Measurements from ENCODE around the gene TMEM80.

Gene TMEM80

DNA sequence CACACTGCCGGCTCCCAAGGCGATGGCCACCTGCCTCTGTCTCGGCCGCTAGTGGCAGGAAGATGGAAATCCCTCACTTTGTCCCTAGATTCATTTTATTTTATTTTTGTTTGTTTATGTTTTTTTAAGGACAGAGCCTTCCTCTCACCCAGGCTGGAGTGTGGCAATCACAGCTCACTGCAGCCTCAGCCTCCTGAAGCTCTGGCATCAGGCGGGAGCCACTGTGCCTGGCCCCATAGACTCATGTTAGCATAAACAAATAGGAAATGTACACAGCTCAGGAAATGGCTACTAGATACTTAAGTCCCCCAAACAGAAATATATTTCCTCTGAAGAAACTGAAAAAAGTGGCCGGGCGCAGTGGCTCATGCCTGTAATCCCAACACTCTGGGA lies 3.5 kb downstream of the TMEM80 start:
- DNase-seq (ENCODE audit: extremely low read depth in 1 of 2, low read depth in 1 of 2): no peak

DNA sequence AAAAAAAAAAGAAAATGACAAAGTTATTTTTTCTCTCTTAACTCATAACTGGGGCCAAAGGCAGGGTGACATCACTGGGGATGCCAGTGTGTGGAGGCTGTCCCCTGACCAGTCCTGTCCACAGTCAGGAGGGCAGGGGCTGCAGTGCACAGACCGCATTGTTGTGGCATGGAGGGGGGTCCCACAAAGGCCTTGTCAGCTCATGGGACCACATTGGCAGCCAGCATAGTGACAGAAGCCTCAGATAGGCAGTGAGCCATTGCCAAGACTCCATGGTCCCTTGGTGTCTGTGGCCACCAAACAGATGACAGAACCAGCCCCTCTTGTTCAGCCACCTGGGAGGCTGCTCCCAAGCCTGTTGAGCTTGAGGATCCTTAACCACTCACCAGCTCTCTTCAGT lies 4.1 kb downstream of the TMEM80 start:
- no peak for DNase-seq (ENCODE audit: extremely low read depth in 1 of 2, low read depth in 1 of 2)

DNA sequence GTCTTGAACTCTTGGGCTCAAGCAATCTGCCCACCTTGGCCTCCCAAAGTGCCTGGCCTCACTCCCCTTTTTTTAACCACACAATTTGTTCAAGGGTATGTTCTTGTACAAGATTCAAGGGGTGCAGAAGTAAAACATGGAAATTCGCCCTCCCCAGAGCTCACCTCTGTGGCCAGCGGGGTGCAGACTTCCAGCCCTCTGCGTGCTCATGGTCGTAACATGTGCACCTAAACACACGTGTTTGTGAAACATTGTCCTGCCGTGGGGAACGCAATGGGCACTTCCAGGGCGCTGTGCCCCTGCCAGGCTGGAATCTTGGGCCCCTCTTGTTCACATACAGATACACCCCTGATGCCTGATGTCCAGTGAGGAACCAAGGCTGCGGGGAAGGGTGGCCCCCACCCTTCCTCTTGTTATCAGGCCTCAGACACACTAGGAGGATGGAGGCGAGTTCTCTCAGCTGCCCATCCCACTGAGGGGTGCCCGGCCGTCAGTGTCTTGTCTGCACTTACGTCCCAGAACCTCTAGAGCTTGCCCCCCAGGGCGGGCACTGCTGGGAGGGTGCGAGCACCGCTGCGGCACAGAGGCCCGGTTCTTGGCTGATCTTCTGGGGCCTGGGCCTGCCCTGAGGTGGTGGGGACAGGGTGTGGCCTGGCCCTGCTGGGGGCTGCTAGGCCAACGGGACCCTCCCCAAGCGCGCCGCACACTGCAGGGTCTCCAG lies 6.3 kb downstream of the TMEM80 start:
- no peak for DNase-seq (ENCODE audit: extremely low read depth in 1 of 2, low read depth in 1 of 2)

DNA sequence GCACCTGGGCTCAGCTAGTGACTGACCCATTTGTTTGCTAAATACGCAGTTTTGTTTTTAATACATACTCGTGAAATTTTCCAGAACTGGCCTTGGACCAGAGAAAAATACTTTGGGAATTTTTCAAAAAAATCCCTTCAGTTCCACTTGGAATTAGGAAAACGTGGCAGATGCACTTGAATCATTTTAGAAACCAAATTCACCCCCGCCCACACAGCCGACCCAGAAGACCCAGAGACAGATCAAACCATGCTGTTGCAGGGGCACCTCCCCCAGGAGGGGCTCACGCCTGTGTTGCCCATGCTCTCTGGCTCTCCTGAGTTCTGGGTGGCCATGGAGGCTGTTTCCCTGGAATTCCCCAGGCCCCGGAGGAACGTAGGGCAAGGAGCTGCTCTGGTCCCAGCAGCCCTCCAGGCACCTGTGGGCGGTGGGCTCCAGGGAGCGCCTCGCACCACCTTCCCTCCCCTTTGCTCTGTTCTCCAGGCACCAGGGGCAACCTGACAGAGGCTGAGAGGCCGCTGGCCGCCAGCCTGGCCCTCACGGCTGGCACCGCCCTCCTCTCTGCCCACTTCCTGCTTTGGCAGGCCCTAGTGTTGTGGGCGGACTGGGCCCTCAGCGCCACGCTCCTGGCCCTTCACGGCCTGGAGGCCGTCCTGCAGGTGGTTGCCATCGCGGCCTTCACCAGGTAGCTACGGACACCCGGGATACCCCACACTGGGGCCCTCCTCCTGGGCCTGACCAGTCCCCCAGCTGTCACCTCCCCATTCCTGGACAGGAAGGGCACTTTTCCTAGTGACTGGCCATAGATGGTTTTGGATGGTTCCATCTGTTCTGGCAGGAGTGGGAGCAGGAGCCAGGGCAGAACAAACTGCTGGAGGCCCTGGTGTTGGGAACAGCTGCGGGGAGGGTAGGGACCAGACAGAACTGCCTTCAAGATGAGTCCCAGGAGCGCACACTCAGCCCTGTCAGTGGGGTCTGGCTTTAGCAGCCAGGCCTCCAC lies 7.1 kb downstream of the TMEM80 start:
- DNase-seq (ENCODE audit: extremely low read depth in 1 of 2, low read depth in 1 of 2): no peak

DNA sequence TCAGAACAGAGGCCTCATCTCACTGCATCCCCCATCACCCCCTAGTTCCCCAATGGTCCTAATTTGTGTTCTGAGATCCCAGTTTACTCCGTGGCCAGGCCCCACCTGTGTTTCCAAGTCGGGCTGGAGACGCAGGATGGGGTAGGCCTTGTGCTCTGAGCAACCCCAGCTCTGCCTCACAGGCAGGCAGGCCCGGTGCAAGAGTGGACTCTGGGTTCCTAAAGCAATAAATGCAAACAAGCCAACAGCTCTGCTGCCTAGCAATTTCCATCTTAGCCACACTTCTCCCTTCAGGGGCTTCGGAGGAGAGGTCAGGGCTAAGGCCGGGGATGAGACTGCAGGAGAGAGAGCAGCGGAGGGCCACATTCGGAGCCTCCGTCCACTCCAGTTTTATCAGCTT lies 7.9 kb downstream of the TMEM80 start:
- no peak for DNase-seq (ENCODE audit: extremely low read depth in 1 of 2, low read depth in 1 of 2)

DNA sequence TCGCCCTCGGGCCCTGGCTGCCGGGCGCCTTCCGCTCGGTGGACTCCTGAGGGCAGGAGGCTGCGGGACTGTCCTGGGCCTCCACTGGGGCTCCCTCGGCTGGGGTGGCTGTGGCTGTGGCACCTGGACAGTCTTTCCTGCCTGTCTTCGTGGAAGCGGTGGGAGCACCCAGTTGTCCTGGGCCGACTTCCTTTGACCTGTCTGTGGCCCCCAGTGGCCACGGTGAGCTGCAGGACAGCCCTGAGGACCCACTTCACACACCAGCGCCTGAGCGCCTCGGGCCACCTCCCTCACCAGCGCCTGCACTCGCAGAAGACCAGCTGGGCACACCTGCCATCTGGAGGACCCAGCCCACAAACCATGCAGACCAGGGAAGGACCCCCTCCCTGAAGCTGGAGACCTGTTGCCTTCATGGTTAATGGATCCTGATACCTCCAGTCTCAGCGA lies 8.6 kb downstream of the TMEM80 start:
- no peak for DNase-seq (ENCODE audit: extremely low read depth in 1 of 2, low read depth in 1 of 2)

DNA sequence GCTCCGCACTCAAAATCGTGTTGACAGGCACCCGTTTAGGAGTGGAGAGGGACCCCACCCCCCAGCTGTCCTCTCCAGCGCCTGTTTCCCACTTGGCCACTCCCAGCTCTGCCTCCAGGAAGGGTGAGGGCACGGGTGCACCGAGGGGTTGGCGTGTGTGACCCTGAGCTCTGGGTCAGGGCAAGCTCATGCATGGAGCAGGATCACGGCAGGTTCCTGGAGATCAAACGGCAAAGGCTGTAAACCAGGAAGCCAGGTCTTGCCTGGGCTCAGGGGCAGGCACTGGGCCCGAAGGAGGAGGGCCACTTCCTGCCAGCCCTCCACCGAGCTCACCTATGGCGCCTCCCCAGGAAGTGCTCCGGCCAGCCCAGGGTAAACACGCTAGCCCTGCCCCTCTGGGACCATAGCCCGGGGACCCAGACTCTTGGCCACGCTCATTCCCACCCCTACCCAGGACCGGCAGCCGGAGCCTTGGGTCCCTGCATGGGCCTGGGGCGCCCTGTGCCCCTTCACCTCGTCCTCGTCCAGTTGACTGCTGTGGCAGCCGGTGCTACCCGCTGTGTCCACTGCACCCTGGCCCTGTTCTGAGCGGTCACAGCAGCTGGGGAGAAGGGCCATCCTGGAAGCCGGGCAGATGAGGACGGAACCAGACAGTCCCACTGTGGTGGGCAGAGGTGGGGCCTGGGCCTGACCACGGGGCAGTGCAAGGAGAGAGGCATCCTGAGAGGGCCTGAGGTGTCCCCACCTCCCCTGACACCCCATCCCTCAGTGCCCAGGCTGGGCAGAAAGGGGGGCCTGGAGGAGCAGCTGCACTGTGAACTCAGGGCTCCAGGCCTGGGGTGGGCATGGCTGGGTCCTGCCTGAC lies 9.4 kb downstream of the TMEM80 start:
- no peak for DNase-seq (ENCODE audit: extremely low read depth in 1 of 2, low read depth in 1 of 2)

DNA sequence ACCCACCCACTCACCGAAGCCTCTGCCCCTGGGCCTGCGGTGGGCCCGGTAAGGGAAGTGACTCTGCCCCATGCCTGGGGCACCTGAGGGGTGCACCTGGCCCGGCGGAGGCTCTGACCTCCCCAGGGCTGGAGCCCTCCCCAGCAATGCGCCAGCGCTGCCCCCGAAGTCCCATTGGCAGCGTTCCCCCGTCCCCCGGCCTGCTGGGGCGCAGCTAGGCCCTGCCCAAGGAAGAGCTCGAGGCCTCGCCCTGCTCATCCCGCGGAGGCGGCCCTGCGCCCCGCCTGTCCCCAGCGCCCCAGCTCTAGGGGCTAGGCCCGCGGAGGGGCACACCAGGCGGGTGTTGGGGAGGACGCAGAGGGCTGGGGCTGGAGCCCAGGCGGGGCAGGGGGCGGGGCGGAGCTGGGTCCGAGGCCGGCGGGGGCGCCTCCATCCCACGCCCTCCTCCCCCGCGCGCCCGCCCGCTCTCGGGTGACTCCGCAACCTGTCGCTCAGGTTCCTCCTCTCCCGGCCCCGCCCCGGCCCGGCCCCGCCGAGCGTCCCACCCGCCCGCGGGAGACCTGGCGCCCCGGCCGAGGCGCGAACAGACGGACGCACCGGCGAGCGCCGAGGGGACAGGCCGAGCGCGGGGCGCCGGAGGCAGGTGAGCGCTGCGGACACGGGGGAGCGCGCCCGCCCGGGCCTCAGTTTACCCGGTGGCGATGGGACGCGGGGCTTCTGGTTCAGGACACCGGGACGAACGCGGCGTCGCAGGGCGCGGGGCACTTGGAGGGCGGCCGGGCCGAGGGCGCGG lies 10.2 kb downstream of the TMEM80 start, which contains the start of gene EPS8L2:
Gene EPS8L2, plus strand, starts transcription at position 586 of the 793 bp plus-strand sequence. CDS start 3,177 bp downstream, outside the sequence.
- DNase-seq (ENCODE audit: extremely low read depth in 1 of 2, low read depth in 1 of 2): no peak

DNA sequence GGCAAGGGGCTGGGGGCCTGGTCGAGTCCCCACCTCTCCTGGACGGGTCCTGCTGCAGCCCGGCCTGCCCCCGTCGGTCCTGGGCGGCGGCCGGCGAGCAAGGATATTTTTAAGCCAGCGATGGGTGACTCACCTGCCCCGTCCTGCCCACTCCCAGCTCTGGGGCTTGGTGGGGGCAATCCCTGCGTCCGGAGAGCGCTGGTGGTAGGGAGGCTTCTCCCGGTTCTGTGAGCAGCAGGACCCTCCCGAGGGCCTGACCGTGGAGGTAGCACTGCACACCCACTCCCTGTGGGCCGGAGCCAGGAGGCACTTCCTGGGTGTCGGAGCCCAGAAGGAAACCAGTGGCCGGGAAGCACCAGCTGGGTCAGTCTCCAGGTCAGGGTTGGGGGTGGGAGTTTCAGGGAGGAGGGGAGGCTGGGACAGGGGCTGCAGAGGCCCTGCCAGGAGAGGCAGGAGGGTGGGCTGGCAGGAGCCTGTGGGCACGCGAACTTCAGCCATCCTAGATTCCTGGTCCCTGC lies 10.9 kb downstream of the TMEM80 start:
- no peak for DNase-seq (ENCODE audit: extremely low read depth in 1 of 2, low read depth in 1 of 2)

DNA sequence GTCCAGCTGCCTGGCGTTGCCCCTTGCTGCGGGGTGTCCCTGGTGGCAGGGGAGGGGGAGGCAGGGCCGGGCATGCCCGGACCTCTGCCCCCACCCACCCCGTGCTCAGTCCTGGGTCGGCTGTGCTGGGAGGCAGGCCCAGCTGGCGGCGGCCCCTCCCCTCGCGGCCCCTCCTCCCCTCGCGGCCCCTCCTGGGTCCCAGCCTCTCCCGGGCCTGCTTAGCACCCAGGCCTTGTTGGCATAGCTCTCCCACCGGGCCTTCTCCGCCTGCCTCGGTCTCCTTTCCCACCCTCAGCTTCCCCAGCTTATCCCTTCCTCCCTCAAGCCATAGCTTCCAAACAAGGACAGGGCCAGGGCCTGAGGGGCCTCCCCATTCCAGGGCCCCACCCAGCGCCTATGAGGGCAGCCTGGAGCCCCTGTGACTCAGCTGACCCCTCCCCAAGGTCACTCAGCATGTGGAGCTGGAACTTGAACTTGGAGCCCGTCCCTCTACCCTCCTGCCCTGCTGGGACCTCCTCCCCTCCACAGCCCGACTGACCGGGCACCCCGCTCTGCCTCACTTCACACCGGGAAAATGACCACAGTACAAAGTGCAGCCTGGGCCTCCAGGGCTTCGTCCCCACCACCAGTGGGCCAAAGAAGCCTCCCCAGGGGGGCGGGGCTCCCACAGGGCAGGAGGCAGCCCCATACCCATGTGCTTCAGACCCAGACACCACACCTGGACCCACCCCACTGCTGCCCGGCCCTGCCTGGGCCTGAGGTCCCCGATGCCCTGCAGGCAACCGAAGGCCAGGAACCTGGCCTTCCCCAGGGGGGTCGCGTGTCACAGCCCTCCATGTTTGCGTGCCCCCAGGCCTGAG lies 11.6 kb downstream of the TMEM80 start:
- DNase-seq (ENCODE audit: extremely low read depth in 1 of 2, low read depth in 1 of 2): no peak

DNA sequence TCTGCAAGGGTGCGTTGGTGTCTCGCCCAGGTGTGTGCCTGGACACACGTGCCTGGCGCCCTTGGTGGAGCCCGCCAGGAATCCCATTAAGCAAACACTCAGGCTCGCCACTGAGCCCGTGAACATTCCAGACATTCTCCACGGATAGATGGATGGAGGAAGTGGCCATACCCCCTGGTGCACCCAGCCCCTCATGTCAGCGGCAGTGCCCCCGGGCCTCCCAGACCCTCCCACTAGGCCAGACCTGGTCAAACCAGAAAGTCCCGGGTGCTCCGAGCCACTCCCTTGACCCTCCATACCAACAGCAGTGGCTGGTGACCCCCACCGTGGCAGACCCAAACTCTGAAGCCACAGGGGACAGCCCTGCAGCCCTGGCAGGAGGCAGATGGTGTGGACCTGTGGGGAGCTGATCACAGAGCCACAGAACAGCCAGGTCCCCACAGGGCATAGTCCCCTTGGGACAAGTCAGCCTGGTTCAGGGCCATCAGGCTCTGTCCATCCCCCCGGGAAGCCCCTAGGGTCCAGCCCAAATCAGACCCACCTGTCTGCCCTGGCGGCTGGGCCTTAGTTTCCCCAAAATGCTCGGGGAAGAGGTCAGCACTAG lies 12.3 kb downstream of the TMEM80 start:
- no peak for DNase-seq (ENCODE audit: extremely low read depth in 1 of 2, low read depth in 1 of 2)

DNA sequence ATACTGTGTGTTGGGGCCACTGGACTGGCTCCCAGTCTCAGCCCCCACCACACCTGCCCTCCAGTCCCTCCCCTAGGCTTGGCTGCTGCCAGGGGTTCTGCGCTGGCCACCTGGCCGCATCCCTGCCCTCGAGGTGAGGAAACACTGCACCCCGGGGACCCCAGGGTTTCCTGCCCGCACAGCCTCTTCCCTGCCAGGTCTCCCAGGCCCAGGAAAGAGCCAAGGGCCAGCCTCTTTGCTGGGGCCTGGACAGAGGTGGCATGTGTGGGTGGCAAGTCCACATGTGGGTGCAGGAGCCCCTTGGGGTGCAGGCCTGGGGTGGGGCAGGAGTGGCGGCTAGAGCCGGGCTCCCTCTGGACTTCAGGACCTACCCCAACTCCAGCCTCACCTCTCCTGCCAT lies 12.9 kb downstream of the TMEM80 start:
- DNase-seq (ENCODE audit: extremely low read depth in 1 of 2, low read depth in 1 of 2): no peak

DNA sequence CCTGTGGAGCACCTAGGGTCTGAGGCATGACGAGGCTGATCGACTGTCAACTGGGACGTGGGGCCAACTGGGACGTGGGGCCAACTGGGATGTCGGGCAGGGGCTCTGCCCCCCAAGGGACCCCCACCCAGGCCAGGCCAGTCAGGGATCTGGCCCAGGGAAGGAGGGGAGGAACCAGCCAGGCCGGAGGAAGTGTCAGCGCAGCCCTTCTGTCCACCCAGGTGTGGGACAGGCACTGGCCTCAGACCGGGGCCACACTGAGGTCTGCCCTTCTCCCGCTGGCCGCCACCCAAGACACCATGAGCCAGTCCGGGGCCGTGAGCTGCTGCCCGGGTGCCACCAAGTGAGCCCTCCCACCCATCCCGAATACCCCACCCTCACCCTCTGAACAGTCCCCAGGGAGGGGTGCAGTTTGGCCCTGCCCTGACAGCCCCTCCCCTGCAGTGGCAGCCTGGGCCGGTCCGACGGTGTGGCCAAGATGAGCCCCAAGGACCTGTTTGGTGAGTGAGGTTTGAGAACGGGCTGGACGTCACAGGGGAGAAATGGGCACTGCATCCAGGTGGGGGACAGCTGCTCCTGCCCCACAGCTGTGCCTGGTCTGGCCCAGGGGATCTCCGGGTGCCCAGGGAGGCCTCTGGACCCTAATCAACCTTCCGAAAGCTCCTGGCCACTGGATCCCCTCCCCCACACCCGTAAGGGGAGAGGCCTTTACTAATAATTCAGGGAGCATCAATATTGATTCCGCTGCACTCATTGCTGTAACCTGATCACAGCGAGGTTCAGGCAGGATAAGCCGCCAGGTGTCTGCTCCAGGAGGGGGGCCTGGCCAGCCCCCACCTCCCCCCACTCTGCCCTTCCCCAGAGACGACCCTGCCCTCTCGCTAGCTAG lies 13.7 kb downstream of the TMEM80 start:
- DNase-seq (ENCODE audit: extremely low read depth in 1 of 2, low read depth in 1 of 2): no peak

DNA sequence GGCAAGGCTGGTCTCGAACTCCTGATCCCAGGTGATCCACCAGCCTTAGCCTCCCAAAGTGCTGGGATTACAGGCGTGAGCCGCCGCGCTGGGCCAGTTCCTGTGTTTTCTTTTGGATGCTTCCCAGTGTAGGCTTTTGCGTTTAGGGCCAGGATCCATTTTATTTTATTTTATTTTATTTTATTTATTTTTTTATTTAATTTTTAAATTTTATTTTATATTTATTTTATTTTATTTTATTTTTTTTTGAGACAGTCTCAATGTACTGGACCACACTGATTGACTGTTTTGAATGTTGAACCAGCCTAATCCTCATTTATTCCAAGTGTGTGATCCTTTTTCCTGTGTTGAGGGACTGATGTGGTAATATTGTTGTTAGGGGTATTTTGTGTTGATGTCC lies 18.8 kb downstream of the TMEM80 start:
- no peak for DNase-seq (ENCODE audit: extremely low read depth in 1 of 2, low read depth in 1 of 2)

DNA sequence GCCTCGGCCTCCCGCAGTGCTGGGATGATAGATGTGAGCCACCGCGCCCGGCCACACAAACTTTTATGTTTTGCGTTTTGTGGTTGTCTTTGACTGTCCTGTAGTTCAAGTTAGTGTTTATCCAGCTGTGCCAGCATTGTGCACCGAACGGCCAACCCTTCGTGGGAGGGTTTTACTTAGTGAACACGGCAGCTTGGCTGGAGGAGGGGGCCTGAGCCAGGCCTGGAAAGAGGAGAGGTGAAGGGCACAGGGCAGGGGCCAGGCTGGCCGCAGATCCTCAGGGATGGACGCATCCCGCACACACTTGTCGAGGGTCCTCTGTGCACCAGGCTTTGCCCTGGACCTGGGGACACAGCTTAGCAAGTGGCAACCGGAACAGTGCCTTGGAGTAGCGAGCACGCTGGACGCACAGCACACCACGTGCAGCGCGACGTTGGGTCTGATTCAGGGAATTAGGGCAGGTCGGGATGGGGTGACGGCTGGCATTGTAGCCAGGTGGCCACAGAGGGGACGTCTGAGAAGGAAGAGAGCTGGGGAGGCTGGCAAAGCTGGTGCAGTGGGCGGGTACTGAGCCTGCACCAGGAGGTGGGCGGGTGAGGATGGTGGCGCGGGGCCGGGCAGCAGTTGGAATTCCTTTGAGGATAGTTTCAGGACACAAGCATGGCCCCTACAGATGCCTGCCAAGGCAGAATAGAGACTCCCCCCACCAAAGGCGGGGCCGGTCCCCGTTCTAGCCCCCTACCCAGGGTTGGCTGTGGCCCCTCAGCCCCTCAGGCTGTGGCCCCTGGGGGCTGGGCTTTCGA lies 23.8 kb downstream of the TMEM80 start:
- no peak for DNase-seq (ENCODE audit: extremely low read depth in 1 of 2, low read depth in 1 of 2)

DNA sequence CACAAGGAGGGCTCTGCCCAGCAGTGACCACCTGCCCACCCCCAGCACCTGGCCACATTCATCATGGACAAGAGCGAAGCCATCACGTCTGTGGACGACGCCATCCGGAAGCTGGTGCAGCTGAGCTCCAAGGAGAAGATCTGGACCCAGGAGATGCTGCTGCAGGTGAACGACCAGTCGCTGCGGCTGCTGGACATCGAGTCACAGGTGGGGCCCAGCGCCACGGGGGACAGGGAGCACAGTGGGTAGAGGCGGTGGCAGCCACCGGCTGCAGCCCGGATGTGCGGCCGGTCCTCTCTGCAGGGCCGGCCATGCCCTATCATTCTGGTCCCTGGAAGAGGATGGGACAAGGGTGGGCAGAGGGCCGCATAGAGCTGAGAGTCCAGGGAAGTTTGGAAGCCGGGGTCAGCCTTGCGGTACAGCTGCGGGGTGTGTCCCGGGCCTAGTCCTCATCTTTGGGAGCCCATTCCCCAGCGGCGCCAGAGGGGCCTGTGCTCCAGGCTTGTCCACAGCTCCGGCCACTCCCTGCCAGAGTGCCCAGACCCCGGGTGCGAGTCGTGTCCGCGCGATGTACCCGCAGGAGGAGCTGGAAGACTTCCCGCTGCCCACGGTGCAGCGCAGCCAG lies 24.5 kb downstream of the TMEM80 start:
- no peak for DNase-seq (ENCODE audit: extremely low read depth in 1 of 2, low read depth in 1 of 2)
